Measurements from ENCODE around the gene LIMS2.

DNA sequence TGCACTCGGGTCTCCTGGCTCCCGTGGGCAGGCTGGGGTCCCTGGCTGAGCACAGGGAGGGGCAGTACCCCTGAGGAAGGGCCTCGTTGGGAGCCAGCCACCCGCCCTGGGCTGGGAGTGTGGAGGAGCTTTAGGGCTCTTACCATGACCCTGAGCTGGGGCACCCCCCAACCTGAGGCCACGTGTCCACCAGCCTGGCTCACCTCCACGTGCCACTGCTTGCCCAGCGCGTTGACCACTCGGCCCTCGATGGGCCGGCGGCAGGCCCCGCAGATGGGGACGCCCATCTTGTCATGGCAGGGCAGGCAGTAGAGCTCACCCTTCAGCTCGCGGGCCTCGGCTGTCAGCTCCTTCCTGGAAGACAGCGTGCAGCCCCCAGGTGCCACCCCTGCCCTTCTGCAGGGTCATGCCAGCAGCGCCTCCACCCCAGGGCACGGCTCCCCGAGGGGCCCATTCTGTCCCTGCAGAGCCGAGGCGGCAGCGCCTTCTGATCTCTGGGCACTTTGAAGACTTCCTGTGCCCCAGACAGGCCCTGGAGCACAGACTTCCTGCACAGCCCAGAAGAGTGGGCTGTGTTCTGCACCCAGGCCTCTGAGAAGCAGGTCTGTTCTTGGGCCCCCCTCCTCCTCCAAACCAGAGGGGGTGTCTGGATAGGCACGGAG is 33.4 kb downstream of the LIMS2 start:
- TF ChIP-seq, protein P1, sequence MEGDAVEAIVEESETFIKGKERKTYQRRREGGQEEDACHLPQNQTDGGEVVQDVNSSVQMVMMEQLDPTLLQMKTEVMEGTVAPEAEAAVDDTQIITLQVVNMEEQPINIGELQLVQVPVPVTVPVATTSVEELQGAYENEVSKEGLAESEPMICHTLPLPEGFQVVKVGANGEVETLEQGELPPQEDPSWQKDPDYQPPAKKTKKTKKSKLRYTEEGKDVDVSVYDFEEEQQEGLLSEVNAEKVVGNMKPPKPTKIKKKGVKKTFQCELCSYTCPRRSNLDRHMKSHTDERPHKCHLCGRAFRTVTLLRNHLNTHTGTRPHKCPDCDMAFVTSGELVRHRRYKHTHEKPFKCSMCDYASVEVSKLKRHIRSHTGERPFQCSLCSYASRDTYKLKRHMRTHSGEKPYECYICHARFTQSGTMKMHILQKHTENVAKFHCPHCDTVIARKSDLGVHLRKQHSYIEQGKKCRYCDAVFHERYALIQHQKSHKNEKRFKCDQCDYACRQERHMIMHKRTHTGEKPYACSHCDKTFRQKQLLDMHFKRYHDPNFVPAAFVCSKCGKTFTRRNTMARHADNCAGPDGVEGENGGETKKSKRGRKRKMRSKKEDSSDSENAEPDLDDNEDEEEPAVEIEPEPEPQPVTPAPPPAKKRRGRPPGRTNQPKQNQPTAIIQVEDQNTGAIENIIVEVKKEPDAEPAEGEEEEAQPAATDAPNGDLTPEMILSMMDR (tag by site-specific recombination; IDR thresholded peaks at IDR 0.05), result no peak
- TF ChIP-seq ZNF561 (tag by site-specific recombination; IDR thresholded peaks at IDR 0.05; ENCODE audit: borderline replicate concordance), result no peak
- no peak for TF ChIP-seq ZNF792 (tag by site-specific recombination; IDR thresholded peaks at IDR 0.05)
- TF ChIP-seq ZBTB21 (tag by site-specific recombination; IDR thresholded peaks at IDR 0.05), result no peak
- TF ChIP-seq HOXA7 (CRISPR knock-in tag; IDR thresholded peaks at IDR 0.05; ENCODE audit: borderline replicate concordance), result no peak
- TF ChIP-seq YY1 (tag by site-specific recombination; IDR thresholded peaks at IDR 0.05), result no peak
- no peak for TF ChIP-seq KLF10 (tag by site-specific recombination; IDR thresholded peaks at IDR 0.05)
- TF ChIP-seq ZNF544 (tag by site-specific recombination; IDR thresholded peaks at IDR 0.05), result no peak
- TF ChIP-seq, protein P2, sequence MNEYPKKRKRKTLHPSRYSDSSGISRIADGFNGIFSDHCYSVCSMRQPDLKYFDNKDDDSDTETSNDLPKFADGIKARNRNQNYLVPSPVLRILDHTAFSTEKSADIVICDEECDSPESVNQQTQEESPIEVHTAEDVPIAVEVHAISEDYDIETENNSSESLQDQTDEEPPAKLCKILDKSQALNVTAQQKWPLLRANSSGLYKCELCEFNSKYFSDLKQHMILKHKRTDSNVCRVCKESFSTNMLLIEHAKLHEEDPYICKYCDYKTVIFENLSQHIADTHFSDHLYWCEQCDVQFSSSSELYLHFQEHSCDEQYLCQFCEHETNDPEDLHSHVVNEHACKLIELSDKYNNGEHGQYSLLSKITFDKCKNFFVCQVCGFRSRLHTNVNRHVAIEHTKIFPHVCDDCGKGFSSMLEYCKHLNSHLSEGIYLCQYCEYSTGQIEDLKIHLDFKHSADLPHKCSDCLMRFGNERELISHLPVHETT (tag by site-specific recombination; IDR thresholded peaks at IDR 0.05), result no peak
- no peak for TF ChIP-seq ZBTB8A (tag by site-specific recombination; IDR thresholded peaks at IDR 0.05)

Measured in HEK293 (cell line).